GM12878 (cell line): ENCODE data around the gene GAL3ST2. TPM values are rescaled to one million over a fixed set of nuclear protein-coding genes. Genes with fewer than 3 reads are reported as not detected.

ENCODE experiments used
- ATF7 ChIP-seq: fragments of 450-650 bp; IDR thresholded peaks from 2 replicates; pipeline ENCODE4 v1.6.1; 2016; ENCODE audit warnings: low read depth, mild to moderate bottlenecking
- BCL11A ChIP-seq: IDR thresholded peaks from 2 replicates; pipeline ENCODE4 v1.6.1; 2011; ENCODE audit warnings: low read depth, low read length
- CREB1 ChIP-seq: IDR thresholded peaks from 2 replicates; pipeline ENCODE4 v1.6.1; 2012; ENCODE audit warnings: low read depth, mild to moderate bottlenecking, inconsistent platforms
- CREM ChIP-seq: IDR thresholded peaks from 2 replicates; pipeline ENCODE4 v1.6.1; 2014; ENCODE audit warnings: antibody characterized with exemption, low read depth
- IKZF2 ChIP-seq, 2 experiments: fragments of 450-650 bp; IDR thresholded peaks; 2 replicates each; pipeline ENCODE4 v1.6.1; 2017; ENCODE audit warnings: mild to moderate bottlenecking in 2 of 2, moderate library complexity in 2 of 2
- MLLT1 ChIP-seq: fragments of 450-650 bp; IDR thresholded peaks from 2 replicates; pipeline ENCODE4 v1.6.1; 2016; ENCODE audit warnings: mild to moderate bottlenecking
- NR2F1 ChIP-seq: fragments of 450-650 bp; conservative IDR thresholded peaks from 2 replicates; pipeline ENCODE4 v1.6.1; 2017; ENCODE audit warnings: mild to moderate bottlenecking
- RAD21 ChIP-seq: IDR thresholded peaks from 2 replicates; pipeline ENCODE4 v1.6.1; 2011; ENCODE audit warnings: mild to moderate bottlenecking, low read depth, low read length, moderate library complexity; ENCODE audit not compliant: insufficient read depth
- polyA plus RNA-seq, 11 experiments: library from polyadenylated mRNA; depleted of rRNA in 4 of 11; unstranded in 6 of 11; stranded (reverse) in 5 of 11; fragments of >200 nt; fragmentation: Nextera tagmentation in 4 of 11; fragmentation: Illumina TruSeq in 1 of 11; extraction: Ambion mirVana in 4 of 11; extraction: Trizol in 1 of 11; gene quantifications; 1 replicate in 1 of 11; 2 replicates in 10 of 11; pipeline versions ENCODE4 v1.2.1 to v1.2.3, GENCODE V29; 2011 to 2016; ENCODE audit warnings: inconsistent platforms in 2 of 11, missing spikeins in 2 of 11, low read depth in 1 of 11
- total RNA-seq, 4 experiments: library from RNA; depleted of rRNA in 3 of 4; stranded (reverse); fragments of >200 nt in 3 of 4; fragmentation: Illumina TruSeq in 1 of 4; extraction: Trizol in 1 of 4; gene quantifications; 2 replicates each; pipeline versions ENCODE4 v1.2.1 to v1.2.3, GENCODE V29; 2013 to 2021

Gene GAL3ST2
- total and polyA plus RNA-seq, 10 of the 15 experiments (the other 5 are each of a cell fraction or from before 2014, with no cell fraction given): 0.09 to 0.36 (median 0.11) TPM; not detected in 7

DNA sequence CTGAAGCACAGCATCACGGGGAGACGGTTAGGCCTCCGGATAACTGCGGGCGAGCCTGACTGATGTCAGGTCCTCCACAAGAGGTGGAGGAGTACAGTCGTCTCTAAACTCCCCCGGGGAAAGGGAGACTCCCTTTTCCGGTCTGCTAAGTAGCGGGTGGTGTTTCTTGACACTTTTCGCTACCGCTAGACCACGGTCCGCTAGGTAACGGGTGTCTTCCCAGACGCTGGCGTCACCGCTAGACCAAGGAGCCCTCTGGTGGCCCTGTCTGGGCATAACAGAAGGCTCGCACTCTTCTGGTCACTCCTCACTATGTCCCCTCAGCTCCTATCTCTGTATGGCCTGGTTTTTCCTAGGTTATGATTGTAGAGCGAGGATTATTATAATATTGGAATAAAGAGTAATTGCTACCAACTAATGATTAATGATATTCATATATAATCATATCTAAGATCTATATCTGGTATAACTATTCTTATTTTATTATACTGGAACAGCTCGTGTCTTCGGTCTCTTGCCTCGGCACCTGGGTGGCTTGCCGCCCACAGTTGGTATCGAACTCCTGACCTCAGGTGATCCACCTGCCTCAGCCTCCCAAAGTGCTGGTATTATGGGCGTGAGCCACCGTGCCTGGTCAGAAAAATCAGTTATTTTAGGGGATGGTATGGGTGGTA, 44.0 kb upstream of the GAL3ST2 start (continued):
- TF ChIP-seq MLLT1: peak; percentile 47; the same call in 1 of the 2 replicates
- TF ChIP-seq NR2F1: 0 out of 2 replicates have a peak, but pooled peaks have one; percentile 29
- peak; percentile 32; the same call in 1 of the 2 replicates for TF ChIP-seq BCL11A
- TF ChIP-seq CREM: peak; percentile 38; the same call in 1 of the 2 replicates
- TF ChIP-seq RAD21: peak; percentile 32; the same call in 1 of the 2 replicates
- TF ChIP-seq ATF7: peak; percentile 90
- 0 out of 2 replicates have a peak, but pooled peaks have one; percentile 27 for TF ChIP-seq CREB1
- TF ChIP-seq IKZF2 (IDR thresholded peaks at IDR 0.05): peak; percentile 66 to 69
